ENCODE results near the gene SCYGR7.
"Not testable (repeated sequence)": the region's sequence is repeated elsewhere in the genome, so short reads cannot be mapped to it uniquely, and the experiment has no call there.

The SCYGR7 gene

GRCh38 chr2:227728035-227728434 is at the start of gene SCYGR7:
Gene SCYGR7, plus strand, starts transcription at chr2:227728335. Its CDS starts 0 bp downstream, at chr2:227728335.
- no peak for DNase-seq (ENCODE audit: low read depth in 2 of 2)

- no peak for DNase-seq (ENCODE audit: low read depth in 2 of 2)
These were observed 43.9 kb upstream of the SCYGR7 start for GRCh38 chr2:227684258-227684657.

GRCh38 chr2:227687189-227687588 is 40.9 kb upstream of the SCYGR7 start:
- DNase-seq (ENCODE audit: low read depth in 2 of 2) = no peak

GRCh38 chr2:227696990-227697679 is 31.0 kb upstream of the SCYGR7 start:
- no peak for DNase-seq (ENCODE audit: low read depth in 2 of 2)

GRCh38 chr2:227701556-227701955 is 26.6 kb upstream of the SCYGR7 start:
- no peak for DNase-seq (ENCODE audit: low read depth in 2 of 2)

- DNase-seq (ENCODE audit: low read depth in 2 of 2) = no peak
These were observed 24.8 kb upstream of the SCYGR7 start for GRCh38 chr2:227703280-227703732.

GRCh38 chr2:227703961-227704360 is 24.2 kb upstream of the SCYGR7 start:
- DNase-seq (ENCODE audit: low read depth in 2 of 2) = no peak

GRCh38 chr2:227706859-227707258 is 21.3 kb upstream of the SCYGR7 start:
- no peak for DNase-seq (ENCODE audit: low read depth in 2 of 2)

GRCh38 chr2:227707390-227707789 is 20.7 kb upstream of the SCYGR7 start:
- DNase-seq (ENCODE audit: low read depth in 2 of 2) = no peak

GRCh38 chr2:227710986-227711385 is 17.1 kb upstream of the SCYGR7 start:
- no peak for DNase-seq (ENCODE audit: low read depth in 2 of 2)

GRCh38 chr2:227713291-227713690 is 14.8 kb upstream of the SCYGR7 start:
- DNase-seq (ENCODE audit: low read depth in 2 of 2) = no peak

GRCh38 chr2:227716501-227716900 is 11.6 kb upstream of the SCYGR7 start:
- no peak for DNase-seq (ENCODE audit: low read depth in 2 of 2)

- DNase-seq (ENCODE audit: low read depth in 2 of 2) = no peak
These were observed 10.2 kb upstream of the SCYGR7 start, which contains the start of gene SLC19A3 for GRCh38 chr2:227717687-227718567. Gene SLC19A3, minus strand, starts transcription at chr2:227718028. Its CDS starts 15,710 bp downstream, at chr2:227702318.

- no peak for DNase-seq (ENCODE audit: low read depth in 2 of 2)
These were observed 8.5 kb upstream of the SCYGR7 start for GRCh38 chr2:227719641-227720040.

- no peak for DNase-seq (ENCODE audit: low read depth in 2 of 2)
These were observed 7.5 kb upstream of the SCYGR7 start for GRCh38 chr2:227720680-227721079.

GRCh38 chr2:227722821-227723220 is 5.3 kb upstream of the SCYGR7 start:
- not testable (repeated sequence) for DNase-seq (ENCODE audit: low read depth in 2 of 2)

GRCh38 chr2:227724394-227725039 is 3.6 kb upstream of the SCYGR7 start, which contains the start of gene SCYGR6:
Gene SCYGR6, minus strand, starts transcription at chr2:227724757. Its CDS starts 0 bp downstream, at chr2:227724757.
- no peak for DNase-seq (ENCODE audit: low read depth in 2 of 2)

GRCh38 chr2:227739351-227739750 is 11.2 kb downstream of the SCYGR7 start:
- no peak for DNase-seq (ENCODE audit: low read depth in 2 of 2)

- DNase-seq (ENCODE audit: low read depth in 2 of 2) = not testable (repeated sequence)
These were observed 12.6 kb downstream of the SCYGR7 start for GRCh38 chr2:227740705-227741104.

GRCh38 chr2:227745594-227745993 is 17.5 kb downstream of the SCYGR7 start, which contains the start of gene SCYGR8:
Gene SCYGR8, plus strand, starts transcription at chr2:227745894. Its CDS starts 0 bp downstream, at chr2:227745894.
- DNase-seq (ENCODE audit: low read depth in 2 of 2) = no peak

GRCh38 chr2:227748079-227748478 is 19.9 kb downstream of the SCYGR7 start:
- no peak for DNase-seq (ENCODE audit: low read depth in 2 of 2)

- not testable (repeated sequence) for DNase-seq (ENCODE audit: low read depth in 2 of 2)
These were observed 28.1 kb downstream of the SCYGR7 start for GRCh38 chr2:227756261-227756660.
